IPS DF 4.7 (cell line): ENCODE data around the gene RBFA.
"Not testable (repeated sequence)": the region's sequence is repeated elsewhere in the genome, so short reads cannot be mapped to it uniquely, and the experiment has no call there.

Source experiments
- DNase-seq: peaks from one replicate; pipeline ENCODE4 v3.0.0-alpha.2; 2013; ENCODE audit warnings: low spot score; ENCODE audit errors: extremely low read depth

Gene RBFA, protein sequence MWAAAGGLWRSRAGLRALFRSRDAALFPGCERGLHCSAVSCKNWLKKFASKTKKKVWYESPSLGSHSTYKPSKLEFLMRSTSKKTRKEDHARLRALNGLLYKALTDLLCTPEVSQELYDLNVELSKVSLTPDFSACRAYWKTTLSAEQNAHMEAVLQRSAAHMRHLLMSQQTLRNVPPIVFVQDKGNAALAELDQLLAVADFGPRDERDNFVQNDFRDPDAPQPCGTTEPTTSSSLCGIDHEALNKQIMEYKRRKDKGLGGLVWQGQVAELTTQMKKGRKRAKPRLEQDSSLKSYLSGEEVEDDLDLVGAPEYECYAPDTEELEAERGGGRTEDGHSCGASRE

DNA sequence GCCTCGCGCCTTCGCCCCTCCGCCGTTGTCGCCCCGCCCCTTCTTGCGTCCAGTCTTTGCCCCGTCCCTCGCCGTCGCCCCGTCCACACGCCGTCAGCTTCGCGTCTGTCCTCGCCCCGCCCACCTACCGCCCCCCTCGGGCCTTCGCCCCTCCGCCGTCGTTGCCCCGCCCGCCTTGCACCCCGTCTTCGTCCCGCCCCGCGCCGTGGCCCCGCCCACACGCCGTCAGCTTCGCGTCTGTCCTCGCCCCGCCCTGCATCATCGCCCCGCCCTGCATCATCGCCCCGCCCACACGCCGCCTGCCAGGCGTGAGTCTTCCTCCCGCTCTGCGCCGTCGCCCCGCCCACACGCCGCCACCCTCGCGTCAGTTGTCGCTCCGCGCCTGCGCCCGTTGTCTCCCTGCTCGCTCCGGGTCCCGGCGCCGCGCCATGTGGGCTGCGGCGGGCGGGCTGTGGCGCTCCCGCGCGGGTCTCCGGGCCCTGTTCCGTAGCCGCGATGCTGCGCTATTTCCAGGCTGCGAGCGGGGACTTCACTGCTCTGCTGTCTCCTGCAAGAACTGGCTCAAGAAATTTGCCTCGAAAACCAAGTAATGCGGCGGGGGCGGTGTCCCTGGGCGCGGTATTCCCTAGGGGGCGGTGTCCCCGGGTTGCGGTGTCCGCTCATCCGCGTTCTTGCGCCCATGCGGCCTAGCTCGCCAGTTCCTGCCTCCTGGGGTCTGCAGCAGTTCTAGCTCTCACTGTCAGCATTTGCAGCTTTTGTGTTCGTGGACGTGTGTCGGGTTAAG is at the start of gene RBFA:
RBFA (plus strand) TSS at position 367 of the 784 bp plus-strand sequence; CDS start at position 429, 62 bp downstream.
- peak; percentile 68 for DNase-seq

DNA sequence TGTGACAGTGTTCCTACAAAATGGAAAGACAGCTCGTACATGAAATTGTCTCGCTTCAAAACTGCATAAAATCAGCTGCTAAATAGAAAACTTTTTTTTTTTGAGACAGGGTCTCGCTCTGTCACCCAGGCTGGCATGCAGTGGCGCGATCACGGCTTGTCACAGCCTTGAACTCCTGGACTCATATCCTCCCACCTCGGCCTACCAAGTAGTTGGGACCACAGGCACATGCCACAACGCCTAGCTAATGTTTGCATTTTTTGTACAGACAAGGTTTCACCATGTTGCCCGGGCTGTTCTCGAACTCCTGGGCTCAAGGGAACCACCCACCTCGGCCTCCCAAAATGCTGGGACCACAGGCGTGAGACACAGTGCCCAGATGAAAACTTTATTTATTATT is 49.1 kb upstream of the RBFA start:
- no peak for DNase-seq

DNA sequence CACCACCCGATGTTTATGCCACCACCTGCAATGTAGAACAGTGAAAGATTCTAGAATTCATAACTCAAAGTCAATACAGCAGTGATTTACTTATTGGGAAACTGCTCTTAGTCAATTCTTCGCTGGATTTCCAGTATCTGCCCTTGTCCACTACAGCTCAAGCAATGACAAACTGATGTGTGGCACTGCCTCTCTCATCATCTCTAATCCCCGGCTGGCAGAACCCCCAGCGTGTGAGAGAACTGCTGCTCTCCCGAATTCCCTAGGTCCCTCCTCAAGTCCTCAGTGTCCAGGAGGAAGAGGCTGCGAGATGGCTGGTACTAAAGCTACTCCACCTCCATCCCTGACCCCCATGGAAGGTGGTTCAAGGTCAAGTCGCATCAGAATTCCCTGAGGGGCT is 47.5 kb upstream of the RBFA start:
- DNase-seq: no peak

DNA sequence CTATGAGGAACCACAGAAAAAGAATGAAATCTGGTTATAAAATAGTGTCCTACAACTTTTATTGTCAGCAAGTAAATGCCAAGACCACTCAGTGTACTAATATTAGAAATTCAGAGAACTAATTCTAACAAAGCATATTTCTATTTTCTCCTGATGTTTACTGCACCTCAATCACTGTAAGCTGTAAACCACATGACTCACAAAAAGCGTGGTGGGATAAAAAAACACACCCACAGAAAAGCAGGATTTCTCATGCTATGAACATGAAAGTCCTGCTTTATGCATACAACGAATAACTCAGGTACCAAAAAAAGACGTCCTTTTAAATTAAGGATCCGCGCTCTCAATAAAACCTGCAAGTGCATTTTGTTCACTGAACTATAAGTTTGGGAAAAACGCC is 46.7 kb upstream of the RBFA start:
- no peak for DNase-seq

DNA sequence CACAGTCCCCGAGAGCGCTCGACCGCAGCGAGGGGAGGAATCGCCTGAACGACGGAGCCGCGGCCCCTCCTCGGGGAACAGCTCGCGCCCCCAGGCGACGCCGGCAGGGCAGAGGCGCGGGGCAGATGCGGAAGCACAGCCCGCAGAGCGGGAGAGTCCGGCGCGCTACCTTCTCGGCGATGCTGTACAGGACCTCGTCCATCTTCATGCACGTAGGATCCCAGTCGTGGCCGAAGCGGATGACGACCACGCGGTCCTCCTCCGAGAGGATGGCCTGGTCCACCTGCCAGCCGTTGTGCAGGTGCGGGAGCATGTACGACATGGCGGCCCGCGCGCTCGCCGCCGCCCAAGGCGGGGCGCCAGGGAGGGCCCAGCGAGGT is 46.2 kb upstream of the RBFA start:
- DNase-seq: no peak

DNA sequence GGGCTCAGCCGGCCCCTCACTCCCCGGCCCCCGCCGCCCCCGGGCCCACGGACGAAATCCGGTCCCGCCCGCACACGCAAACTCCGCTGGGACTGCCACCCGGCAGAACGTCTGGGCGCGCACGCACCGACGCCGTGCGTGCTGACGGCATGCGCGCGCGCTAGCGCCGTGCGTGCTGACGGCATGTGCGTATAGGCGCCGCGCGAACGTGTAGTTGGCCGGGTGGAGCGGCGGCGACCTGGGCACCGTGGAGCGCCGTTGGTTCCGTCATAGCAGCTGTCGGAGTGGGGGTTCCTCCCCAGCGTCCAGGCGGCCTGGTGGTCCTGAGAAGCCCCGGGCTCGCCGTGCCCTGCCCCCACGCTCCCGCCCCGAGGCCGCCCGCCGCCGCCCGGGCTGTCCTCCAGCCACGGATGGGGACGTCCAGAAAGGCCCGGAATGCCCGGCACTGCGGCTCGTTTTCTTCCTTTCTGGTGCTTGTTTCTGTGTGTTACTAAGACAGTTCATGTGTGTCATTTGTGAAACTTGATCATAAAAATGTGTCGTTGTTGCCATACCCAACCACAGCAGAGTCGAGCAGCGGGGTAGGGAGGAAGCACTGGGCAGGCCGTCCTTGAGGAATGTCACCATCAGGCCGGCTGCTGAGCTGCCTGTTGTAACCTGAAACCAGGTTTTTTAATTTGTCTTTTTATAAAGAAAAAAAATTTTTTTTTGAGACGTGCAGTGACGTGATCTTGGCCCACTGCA is 45.6 kb upstream of the RBFA start, which contains the start of gene TXNL4A:
TXNL4A (minus strand) TSS at position 113 of the 744 bp plus-strand sequence. CDS start 171 bp downstream, outside the sequence.
- no peak for DNase-seq

DNA sequence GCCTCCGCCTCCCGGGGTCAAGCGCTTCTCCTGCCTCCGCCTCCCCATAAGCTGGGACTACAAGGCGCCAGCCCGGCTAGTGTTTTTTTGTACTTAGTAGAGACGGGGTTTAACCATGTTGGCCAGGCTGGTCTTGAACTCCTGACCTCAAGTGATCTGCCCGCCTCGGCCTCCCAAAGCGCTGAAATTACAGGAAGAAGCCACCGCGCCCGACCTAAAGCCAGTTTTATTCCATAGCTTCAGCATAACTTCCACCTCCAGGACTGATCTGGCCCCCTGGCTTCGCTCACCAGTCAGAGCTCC is 45.1 kb upstream of the RBFA start:
- DNase-seq: no peak

DNA sequence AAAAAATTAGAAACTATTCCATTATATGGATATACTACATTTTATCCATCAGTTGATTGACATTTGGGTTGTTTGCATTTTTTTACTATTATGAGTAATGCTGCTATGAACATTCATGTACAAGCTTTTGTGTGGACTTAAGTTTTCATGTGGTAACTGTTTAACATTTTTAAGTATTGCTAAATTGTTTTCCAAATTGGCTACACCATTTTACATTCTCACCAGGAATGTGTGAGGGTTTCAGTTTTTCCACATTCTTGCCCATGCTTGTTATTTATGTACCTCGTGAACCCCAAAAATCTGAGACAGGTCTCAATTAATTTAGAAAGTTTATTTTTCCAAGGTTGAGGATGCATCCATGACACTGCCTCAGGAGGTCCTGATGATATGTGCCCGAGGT is 42.7 kb upstream of the RBFA start:
- DNase-seq: no peak

DNA sequence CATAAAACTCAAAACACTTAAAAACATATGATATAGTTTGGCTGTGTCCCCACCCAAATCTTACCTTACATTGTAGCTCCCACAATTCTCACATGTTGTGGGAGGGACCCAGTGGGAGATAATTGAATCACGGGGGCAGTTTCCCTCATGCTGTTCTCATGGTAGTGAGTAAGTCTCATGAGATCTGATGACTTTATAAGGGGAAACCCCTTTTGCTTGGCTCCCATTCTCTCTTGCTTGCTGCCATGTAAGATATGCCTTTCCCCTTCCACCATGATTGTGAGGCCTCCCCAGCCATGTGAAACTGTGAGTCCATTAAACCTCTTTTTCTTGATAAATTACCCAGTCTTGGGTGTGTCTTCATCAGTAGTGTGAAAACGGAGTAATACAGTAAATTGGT is 34.5 kb upstream of the RBFA start:
- not testable (repeated sequence) for DNase-seq

DNA sequence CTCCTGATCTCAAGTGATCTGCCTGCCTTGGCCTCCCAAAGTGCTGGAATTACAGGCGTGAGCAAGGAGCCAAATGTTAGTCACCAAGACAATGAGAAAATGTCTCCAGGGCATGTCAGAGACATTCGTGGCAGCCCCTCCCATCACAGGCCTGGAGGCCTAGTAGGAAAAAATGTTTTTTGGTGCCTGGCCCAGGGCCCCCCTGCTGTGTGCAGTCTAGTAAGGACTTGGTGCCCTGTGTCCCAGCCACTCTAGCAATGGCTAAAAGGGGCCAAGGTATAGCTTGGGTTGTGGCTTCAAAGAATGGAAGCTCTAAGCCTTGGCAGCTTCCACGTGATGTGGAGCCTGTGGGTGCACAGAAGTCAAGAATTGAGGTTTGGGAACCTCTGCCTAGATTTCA is 33.4 kb upstream of the RBFA start:
- no peak for DNase-seq

DNA sequence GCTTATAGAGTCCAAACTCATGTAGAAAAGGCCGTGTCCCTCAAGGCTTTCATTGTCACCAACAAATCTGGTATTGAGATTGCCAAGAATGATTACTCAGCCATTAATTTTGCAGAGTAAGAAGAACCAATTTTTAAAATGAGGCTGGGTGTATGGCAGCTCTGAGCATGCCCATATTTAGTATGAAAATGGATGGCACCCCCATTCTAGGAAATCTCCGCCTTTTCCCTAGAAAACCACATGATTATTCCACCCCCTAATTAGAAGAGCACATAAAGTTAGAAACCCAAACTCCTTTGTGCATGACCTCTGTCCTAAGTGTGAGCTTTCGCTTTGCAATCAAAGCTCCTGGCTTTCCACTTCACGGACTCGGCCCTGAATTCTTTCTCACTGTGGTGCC is 31.8 kb upstream of the RBFA start:
- no peak for DNase-seq

DNA sequence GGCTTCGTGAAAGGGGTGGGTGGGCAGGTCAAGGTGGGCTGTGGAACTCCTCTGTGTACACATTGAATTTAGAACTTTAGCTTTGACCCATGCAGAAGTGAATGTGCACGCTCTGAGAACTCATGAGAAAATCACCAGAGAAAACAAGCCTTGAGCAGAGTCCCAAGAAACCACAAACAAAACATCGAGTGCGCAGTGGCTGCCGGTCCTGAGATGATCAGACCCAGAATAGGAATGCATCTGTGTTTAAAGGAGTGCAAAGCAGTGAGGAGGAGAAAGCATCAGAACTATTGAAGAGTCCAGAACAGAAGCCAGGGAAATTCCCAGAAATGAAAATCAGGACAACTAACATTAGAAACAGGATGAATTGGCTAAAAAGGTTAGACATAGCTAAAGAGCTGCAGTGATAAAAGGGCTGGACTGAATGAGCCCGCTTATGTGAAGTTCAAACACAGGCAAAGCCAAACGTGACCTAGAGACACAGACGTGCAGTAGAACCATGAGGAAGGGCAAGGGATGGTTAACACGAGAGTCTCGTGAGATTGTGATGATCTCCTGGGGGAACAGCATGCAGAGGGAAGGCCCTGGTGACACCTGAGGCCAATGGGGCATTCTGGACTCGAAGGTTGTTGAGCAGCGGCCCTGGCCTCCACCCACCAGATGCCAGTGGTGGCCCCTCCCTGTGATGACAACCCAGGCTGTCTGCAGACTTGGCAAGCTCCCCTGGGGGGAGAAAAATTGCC is 29.5 kb upstream of the RBFA start:
- no peak for DNase-seq

DNA sequence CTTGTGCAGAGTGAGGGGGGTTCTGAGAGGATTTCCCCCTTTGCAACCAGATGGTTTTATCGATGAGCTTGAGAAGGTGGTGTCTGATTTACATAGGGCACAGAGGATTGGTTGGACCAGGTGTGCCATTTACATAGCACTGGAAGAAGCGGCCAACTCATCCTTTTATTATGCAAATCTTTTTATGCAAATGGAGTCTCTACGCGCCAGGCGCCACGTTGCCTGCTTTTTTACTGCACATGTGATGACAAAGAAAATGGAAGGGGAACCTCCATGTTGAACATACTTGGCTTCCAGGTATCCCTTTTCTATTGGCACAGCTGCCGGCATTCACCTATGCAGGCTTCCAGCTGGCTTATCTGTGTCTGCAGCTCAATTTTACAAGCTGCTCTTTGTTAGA is 27.5 kb upstream of the RBFA start:
- no peak for DNase-seq

DNA sequence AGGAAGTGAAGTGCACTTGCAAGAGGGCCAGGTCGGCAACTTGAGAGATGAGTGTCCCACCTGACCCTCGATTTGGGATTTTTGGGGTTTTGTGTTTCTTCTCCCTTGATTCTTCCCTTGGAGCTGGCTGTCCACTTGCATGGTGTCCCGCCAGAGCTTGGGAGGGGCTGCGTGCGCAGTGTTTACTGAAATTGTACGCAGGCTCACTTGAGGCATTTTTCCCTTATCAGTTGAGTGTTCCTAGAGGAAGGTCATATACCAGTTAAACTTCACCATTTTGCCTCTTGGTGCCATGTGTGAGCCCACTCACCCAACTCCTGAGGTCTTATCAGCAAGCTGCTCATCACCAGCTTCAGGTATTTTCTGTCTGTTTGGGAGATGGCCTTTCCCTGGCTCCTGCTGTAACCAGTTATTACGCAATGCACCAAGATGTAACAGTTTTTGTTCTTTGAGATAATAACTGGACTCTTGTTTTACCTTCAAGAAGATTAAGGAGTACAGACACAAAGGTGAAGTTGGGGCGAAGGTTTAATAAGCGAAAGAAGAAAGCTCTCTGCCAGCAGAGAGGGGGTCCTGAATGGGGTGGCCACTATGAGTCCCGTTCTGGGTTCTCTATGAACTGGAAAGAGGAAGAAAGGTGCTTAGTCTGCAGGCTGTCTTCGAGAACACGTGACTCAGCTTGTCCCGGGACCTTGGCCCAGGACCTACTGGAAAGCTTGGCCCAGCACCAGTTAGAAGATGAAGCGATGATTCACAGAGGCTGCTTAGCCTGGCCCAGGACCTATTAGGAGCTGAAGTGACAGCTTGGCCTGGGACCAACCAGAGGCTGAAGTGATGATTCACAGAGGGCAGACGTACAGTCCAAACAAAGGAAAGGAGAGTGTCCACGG is 24.3 kb upstream of the RBFA start:
- DNase-seq: no peak

DNA sequence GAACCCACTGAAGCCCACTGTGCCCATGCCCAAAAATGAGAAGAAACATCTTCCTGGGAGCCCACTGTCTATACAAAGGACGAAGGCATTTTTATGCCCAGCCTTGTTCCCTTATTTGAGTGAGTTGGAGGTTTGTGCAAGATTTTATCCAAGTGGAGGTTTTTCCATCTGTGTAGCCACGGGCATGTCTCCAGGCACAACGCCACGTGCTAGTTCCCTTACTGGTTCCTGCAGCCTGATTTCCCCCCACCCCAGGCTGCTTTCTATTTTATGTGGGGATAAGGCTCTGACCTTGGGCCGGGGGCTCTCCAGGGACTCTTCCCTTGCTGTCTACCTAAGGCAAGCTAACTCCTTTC is 23.7 kb upstream of the RBFA start:
- no peak for DNase-seq

DNA sequence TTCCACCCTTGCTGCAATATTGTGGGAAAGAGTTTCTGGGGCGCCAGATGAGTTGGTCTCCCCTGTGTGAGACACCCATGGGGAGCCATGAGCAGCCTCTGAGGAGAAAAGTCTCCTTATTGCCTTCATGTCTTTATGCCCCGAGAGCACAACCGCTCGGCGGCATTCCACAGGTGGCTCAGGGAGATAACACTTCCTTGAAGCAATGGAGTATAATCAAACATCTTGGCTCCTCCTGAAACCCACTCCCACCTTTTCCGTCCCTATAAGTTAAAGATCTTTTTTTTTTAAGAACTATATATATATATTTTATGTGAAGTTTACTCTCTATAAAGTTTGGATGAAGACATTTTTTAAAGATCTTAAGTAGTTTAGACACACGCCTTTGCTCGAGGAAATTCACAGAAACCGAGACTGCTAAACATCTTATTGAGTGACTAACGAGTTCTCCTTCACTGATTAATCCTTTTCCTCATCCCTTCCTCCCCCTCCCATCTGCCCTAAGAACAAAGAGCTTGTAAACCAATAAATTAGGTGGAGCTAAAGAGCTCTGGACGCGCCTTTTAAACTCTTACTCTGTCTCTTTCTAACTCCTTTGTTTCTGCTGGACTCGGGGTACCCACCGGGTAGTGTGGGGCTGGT is 22.6 kb upstream of the RBFA start:
- DNase-seq: not testable (repeated sequence)

DNA sequence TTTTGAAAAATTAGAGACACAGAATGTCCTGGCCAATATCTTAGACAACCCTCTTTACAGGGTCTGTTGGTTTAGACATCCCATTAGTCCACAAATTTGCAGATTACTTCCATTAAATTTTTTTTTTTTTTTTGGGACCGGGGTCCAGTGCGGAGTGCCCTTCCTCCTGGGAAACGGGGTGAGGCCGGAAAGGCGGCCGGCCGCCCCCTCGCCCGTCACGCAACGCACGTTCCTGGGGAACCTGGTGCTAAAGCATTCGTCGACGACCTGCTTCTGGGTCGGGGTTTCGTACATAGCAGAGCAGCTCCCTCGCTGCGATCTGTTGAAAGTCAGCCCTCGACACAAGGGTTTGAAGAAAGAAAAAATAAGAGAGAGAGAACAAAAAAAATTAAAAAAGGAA is 21.5 kb upstream of the RBFA start:
- DNase-seq: no peak

DNA sequence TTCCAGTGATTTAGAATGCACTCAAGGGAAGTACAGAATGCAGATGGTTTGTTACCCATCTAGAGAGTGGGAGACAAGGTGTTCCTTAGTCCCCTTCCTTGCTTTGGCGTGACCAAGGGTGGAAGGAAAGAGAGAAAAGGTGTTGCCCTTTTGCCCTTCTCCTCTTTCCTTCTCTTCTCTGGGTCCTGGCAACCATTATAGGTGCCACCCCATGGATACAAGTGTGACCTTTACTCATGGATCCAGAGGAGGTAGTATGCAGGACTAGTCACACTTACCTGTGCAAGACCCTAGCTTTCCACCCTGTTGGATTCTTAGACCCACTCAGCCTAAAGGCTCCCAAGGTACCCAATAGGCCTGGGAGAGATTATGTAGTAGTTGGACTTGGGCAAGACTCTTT is 11.6 kb upstream of the RBFA start:
- DNase-seq: no peak

DNA sequence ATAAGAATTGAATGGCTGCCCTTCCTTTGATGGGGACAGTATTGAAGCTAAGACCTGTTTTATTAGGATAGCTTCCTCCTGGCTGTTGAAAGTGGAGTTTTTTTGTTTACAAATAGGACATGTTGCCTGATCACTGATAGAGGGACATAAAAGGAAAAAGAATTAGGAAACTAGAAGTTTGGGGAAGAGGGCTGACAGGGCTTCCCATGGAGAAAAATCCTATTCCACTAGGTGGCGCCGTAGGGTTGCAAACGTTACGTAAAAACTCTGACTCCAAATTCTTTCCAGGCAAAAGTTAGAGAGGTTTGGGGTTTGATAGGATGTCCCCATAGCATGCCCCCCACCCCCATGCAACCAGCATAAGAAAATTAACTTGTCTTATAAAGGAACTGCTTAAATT is 11.1 kb upstream of the RBFA start:
- no peak for DNase-seq

DNA sequence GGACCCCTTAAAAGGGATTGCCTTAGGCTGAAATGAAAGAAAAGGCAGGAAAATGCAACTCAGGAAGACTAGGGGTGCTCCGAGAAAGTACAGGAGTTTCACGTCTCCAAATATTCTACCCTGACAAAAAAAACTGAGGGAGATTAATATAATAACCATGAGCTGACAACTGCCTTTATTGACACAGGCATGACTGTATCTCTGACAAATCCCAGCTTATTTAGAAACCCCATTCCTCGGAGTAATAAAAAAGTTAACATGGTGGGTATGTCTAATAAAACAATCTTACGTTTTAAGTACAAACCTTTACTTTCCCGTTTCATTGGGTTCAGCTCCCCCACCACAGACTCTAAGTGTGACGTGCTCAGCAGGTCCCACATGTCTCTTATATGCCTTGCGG is 7.9 kb upstream of the RBFA start:
- DNase-seq: no peak
